Measurements from ENCODE around the gene PKN2.

PKN2 gene

DNA sequence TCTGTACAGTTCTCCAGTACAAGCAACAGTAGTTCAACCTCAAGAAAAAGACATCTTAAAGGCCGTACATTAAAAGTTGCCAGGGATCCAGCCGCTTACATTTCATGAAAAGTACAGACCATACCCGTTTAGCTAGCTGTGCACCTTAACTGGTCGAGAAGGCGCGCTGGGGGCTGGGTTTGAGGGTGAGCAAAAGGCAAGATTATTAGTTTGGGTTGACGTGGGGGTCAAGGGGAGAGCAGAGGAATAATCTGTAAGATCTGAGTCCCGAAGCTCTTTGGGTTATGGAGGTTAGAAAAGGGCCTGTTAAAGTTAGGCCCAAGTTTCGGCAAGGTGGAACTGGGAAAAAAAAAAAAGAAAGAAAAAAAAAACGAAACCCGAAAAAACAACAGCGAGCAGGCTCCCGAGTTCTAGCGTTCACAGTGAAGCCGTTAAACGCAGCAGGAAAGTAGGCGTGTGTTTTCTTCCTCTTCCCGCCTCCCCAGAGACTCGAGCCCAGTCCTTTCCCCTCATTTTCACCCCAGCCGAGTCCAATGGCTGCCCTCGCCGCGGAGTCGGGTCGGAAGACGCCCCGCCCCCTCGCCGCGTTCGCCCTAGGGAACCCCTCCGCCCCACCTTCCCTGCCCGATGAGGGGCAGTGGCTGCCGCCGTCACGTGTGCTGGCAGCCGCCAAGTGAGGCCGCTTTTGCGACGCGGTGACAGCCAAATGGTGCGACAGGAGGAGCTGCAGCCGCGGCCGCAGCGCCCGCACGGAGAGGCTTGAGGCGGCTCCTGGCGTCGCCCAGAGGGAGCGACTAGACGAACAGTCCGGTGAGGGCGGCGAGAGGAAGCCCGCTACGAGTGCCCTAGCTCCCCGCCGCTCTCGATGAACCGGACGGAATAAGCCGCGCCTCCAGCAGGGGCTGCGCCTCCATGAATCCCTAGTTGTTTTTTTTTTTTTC is at the start of gene PKN2:
TSS of gene PKN2 (plus strand) at position 733 of the 941 bp plus-strand sequence. CDS start 308 bp downstream, outside the sequence.
- peak; percentile 98 for DNase-seq

DNA sequence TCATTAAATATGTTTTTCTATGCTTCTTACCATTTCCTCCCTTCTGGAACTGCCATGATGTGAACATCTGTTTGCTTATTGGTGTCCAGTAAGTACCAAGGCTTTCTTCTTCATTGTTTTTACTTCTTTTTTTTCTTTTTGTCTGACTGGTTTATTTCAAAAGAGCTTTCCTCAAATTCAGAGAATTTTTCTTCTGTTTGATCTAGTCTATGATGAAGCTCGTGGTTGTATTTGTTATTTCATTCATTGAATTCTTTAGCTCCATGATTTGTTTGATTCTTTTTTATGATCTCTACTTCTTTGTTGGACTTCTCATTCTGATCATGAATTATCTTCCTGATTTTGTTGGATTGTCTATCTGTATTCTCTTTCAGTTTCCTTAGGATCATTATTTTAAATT is 49.5 kb upstream of the PKN2 start:
- no peak for DNase-seq

DNA sequence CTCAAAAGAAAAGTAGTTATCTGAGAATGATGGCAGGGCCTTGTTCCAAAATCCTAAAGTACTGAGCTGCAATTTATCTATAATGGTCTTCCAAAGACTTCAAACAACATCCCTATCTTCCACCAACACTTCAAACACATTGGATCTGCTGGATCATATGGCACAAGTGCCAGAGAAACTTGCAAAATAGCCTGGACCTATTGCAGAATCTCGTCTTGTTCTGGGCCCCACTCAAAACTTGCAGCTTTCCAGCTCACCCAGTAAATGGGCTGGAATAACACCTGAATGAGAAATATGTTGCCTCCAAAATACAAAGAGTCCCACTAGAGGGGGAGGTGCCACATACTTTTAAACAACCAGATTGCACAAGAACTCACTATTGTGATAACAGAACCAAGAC is 44.0 kb upstream of the PKN2 start:
- DNase-seq = no peak

DNA sequence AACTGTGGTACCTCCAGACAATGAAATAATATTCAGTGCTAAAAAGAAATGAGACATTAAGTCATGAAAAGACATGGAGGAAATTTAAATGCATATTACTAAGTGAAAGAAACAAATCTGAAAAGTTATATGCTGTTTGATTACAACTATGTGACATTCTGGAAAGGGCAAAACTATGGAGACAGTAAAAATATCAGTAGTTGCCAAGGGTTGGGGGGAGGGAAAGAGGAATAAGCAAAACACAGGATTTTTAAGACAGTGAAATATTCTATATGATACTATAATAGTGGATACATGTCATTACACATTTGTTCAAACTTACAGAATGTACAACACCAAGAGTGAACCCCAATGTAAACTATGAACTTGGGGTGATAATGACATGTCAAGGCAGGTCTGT is 38.2 kb upstream of the PKN2 start:
- DNase-seq = no peak

DNA sequence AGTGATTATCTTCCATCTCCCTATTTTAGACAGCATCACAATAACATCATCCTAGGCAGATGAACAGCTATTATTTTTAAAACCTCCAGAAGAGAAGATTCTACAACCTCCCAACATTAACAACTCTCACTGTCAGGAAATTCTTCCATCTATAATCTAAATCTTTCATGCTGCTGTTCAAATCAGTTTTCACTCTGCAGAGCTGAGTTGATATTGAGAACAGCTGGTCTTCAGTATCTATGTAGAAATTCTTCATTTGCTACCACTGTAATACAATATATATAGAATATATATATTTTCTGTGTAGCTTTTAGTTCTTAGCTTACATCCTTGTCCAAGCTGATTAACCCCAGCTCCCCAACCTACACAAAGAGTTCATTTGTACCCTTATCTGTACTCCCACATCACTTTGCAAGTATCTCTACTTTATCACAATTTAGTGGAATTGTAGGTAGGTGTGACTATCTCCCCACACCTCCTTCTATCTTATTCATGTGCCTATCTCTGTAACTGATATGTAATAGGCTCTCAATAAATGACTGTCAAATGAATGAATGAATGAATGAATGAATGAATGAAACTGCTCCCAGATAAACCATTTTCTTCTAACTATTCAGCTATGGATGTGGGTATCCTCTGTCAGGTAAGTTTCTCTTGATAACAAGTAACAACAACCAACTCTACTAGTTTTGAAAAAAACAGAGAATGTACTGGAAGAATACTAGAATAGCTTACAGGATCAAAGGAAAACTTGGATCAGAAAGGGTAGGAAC is 37.4 kb upstream of the PKN2 start:
- no peak for DNase-seq

DNA sequence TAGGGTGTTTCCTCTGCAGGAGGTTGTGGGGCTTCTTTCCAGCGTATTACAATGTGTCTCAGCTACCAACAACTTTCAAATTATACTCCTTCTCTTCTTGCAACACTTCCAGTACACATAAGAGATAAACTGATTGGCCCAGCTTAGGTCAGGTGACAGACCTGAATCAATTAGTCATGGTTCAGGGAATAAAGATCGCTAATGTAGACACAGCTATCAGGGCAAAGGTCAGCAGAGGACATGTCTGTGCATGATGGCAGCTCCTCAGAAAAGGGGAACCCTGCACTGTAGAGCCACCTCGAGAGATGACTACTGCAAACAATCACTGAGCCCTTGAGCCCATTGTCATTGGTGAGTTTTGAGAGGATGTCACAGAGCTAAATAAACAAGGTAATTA is 36.8 kb upstream of the PKN2 start:
- DNase-seq = no peak

DNA sequence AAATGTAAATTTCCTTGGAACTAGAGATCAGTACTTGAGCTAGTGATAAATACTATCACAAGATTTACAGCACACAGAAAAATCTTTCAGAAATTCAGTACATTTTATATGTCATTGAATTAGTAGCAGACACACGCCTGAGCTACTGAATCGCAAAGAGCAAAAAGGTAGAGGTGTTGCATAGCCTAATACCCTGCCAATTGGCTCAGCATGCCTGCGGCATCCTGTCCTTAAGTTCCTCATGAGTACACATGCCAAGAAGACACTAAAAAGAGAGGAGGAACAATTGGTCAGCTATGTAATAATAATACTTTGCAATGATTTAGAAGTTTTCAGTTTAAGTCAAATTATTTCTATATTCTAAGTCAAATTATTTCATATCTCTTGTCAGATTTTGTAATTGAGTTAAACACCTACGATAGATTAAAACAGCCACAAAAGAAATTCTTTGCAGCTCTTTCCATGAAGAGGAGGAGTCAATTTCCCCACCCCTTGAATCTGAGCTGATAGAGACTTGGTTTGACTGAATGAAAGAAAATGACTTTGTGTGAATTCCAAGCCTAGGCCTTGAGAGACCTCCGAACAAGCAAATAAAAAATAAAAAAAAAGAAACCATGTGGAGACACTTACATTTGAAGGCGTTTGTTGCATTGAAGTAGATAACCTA is 36.2 kb upstream of the PKN2 start:
- no peak for DNase-seq

DNA sequence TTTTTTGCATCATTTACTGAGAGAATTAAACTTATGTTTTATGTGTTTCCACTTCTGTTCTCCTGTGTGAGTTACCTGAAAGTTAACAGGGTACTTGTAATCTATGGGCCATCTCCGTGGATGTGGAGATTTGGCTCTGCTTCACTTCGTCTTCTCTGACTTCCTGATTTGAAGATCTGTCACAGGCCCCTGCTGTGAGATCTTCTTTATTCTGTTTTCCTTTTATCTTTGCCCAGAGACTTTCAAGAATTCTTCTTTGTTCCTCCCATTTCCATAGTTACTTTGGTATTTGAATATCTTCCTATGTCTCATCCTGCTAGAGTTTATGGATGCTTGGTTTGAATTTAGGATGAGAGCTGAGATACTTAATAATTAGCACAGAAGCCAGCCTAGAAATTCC is 35.4 kb upstream of the PKN2 start:
- no peak for DNase-seq

DNA sequence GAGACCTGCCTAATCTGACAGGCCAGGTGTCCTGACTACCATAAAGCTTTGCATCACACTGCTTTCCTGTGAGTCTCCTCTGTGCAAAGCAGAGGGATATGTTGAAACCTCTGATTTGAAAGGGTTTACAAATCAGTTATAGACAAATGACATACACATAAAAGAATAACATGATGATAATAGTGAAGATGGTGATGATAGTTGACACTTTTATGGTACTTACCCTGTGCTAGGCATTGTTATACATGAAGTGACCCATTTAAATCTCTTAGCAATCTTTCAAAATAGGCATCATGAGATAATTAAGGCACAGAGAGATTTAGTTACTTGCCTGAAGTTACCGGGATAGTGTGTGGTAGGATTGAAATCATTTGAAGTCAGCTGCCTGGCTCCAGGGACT is 34.1 kb upstream of the PKN2 start:
- DNase-seq = no peak

DNA sequence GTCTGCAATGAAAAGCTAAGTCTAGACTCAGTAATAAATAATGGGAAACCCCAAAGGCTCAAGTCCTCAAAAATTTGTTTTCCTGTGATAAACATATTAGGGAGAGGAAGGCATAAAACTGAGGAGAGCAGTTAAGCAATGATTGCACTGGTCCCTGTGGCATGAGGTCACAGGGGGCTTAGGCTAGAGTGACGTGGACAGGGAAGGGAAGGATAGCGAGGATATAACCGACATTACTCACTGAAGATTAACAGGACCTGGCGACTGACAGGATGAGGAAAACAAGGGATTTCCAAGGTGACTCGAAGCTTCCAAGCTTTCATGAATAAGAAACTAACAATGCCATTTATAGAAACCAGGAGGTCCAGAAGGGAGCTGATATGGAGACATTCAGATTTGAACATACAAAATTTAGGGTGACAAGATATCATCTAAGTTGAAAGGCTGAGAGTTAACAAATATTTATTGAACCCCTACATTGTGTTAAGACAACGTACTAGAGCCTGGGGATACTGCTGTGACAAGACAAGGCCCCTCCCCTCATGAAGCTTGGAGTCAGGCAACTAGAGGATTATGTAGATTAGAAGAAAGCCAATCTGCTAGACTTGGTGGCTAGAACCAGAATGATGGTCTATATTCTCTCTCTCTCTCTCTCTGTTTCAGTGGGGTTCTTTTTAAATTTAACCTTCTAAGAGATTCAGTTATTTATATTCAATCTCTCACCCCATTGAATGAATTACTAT is 33.2 kb upstream of the PKN2 start:
- no peak for DNase-seq

DNA sequence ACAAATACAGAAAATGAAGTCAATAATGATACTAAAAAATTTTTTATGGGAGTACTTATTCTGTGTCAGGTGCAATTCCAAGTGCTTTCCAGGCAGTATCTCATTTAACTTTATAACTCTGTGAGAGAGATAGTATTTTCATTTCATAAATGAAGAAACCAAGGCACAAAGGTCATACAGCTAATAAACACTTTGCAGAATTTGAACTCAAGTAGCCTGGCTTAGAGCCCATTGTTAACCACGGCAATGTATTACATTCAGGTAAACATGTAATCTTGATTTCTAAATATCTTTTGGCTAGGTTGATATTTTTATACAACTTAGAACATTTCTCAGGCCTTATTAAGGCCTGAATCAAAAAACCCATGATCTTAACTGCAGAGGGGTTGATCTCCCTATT is 28.9 kb upstream of the PKN2 start:
- no peak for DNase-seq

DNA sequence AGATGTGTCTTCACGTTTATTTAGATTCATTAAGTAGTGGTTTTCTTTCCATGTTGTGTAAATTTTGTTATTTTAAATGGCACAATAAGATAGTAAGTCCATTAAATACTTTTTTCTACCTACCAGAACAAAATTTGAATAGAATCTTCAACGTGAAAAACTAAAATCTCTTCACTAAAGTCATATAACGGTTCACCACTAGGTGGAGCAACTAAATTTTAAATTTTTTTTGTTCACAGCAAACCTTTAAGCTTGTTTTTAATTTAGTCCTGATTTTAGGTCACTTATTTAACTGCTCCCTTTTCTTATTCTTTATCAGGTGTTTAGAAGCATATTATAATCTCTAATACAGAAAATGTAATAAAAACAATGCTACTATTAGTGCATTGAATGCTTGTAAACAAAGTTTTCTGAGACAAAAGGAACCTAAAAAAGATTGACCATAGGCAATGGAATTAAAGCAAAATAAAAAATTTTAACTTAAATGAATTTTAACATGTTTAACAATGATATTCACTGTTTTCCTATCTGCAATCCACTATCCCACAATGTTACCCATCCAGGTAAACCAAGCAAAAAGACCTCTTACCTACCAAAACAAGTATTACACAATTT is 28.3 kb upstream of the PKN2 start:
- peak; percentile 54 for DNase-seq

DNA sequence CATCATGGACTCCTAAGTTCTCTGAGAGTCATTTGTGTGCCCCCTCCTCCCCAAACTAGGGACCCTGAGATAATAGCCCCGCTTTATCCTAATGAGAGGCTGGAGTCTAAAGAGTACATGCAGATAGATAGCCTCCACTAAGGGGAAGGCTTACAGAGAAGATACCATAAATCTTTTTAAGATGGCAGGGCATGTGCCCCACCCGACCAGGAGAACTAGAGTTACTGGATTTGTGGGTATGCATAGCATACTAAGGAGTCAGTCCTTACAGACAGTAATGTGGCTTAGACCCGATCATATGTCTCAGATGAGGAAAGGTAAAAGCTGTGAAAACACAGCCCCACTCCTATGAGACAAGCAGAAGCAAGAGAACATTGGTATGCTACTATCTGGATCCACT is 25.7 kb upstream of the PKN2 start:
- no peak for DNase-seq

DNA sequence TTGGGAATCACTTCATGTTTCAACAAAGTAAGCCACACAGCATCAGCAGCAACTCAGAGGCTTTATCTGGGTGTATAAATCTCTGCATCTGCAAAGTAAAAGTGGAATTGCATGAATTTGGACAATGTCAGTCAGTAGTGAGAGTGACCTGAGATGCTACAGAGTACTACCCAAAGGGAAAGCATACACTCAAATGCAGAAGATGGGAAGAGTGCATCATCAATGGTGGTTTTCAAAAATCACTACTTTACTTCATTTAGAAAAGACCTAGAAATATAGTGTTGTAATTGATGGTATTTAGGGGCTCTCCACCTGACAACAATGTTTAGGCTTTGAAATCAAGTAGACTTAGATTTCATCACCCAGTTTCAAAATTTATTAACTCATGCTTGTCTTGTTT is 24.5 kb upstream of the PKN2 start:
- DNase-seq = no peak

DNA sequence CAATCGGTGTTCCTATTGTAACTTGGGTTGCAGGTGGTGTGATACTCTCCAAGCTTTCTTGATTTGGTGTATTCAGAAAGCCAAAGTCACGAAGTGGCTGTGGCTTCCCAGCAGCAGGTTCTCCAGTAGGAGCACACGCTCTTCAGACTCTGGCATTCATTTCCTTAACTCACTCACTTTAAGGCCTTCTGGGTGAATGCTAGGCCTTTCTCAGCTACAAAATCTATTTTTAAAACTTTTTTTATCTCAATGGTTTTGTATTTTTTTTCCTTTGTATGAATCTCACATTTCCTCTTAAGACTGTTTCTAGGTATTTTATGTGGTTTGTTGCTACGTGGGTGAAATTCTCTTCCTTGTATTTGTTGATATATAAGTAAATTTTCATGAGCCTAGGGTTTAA is 22.9 kb upstream of the PKN2 start:
- DNase-seq = no peak

DNA sequence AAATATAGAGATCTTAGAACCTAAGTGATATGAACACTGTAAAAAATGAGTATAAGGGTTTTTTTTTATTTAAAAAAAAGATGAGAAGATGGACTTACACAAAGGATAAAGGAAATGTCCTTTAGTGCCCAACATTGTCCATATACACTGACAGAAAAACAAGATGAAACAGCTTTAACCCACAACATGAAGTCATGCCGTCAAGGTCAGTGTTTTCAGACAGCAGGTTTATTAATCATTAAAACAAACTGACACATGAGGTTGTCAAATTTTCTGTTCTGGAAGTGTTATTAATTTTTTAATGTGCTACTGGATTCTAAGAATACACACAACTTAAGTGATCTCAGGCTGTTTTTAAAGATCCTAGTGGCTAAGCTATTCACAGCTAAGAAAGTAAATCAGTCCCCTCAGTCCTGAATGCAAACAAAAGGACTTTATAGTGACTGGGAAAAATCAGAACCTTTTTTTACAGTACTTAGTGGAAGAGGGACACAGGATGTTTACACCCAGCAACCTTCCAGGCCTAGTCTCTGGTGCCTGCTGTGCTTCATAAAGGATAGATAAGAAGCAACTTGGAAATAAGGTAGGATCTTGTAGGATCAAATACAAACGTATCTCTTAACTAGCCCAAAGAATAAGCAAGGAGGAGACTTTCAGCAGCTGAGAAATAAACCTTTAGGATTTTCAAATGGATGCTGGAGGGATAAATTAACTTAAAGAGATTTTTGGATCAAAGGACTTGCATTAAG is 21.9 kb upstream of the PKN2 start:
- no peak for DNase-seq

DNA sequence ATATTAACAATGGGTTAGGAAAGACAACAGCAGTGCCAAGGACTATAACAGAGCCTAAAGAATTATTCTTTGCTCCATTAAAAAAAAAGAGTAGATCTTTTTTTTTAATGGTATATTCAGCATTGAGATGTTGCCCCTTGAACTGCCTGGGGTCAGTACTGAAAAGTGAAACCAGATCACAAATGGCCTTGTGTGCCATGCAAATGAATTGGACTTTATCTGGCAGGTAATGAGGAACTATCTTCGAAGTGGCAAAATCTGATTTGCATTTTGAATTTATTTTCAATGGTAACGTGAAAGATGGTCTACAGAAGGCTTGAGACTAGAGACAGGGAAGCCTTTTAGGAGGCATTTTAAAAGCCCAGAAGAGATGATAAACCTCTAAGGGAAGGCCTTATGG is 21.4 kb upstream of the PKN2 start:
- DNase-seq = no peak

DNA sequence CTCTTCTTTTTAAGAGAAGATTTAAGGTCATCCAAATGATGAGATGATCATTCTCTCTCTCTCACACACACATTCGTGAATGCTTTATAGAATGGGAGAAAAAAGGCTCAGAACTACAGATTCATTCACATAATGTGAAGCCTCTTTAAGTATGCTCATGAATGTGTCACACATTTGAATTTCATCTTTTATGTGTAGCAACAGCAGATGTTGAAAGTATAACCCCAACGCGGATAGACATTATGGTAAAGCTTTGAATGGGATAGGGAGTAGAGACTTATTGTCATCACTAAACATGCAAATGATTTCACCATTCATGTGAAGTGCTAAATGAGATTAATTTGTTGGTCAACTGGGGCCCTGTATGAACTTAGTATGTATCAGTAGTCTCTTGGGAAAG is 15.7 kb upstream of the PKN2 start:
- no peak for DNase-seq

DNA sequence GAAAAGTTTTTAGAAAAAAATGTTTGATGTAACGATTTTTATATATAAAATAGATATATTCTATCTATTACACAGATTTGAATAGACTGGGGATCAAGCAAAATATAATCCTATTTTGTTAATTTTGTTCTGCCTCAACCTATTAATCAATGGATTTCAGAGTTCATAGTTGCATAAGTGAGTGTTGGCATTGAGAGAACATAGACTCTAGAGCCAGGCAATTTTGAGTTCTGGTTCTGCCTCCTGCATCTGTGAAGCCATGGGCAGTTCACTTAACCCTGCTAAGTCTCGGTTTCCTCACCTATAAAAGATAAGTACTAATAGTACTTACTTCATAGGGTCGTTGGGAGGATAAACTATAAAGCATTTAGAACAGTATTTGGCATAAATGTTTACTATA is 13.6 kb upstream of the PKN2 start:
- no peak for DNase-seq

DNA sequence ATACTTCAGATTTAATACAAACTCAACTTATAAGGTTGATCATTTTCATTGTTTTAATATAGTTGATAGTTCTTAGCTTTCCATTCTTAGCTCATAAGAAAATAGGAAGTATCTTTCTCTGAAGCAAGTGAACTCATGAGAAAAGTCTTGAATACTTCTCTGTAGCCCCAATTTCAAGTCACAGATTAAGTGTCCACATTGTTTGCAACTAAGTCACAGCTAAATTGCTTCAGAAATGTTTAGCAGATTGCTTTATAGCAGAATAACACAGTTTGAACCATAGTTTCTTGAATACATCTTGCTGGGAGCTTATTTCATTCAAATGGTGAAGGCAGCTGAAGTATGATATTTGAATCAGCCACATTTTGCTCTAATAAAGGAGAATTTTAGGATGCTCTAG is 10.6 kb upstream of the PKN2 start:
- DNase-seq = no peak

DNA sequence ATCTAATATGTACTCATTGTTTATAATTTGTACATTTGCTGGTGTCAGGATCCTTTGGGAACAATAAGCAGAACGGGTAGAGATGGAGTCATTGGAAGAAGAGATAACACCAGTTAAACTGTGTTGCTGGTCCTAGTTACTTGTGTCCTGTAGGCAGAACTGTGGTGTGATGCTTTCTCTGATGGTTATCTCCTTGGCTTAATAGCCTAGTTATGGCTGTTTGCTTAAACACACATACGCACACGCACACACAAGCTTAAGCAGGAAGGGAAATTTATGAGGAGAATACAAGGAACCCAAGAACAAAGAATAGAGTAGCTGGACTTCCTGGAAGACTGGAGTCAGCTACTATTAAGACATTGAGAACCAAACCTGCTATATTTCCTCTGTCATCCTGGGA is 5.7 kb upstream of the PKN2 start:
- no peak for DNase-seq

DNA sequence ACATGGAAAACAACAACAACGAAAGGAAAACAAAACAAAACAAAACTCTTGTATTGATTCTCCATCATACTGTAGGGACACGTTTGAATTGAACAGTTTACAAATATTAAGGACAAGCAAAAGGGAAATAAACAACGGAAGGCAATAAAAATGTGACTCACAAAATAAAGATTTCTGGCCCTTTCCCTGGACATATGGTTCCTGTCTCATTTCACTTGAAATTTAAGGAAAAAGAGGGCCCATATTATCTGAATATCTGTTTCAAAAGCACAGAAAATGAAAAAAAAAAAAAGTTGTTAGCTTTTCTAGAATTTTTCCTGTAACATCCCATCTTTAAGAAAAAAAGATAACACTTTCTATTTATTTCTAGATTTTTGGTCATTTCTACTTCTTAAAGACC is 3.6 kb upstream of the PKN2 start:
- DNase-seq = no peak
